Retinal pigment epithelial cell (primary cell): ENCODE measurements around the gene TMEM45B.
"Not testable (repeated sequence)": the region's sequence is repeated elsewhere in the genome, so short reads cannot be mapped to it uniquely, and the experiment has no call there.

Experiments
- DNase-seq: peaks from one replicate; pipeline ENCODE4 v3.0.0-alpha.2; 2010; ENCODE audit warnings: low read depth
- H3K4me3 ChIP-seq: 2 replicates; pipeline ENCODE4 v1.5.1; 2011; ENCODE audit warnings: mild to moderate bottlenecking, low read length, control low read depth, moderate library complexity
- TF ChIP-seq, protein P1 (sequence below): conservative IDR thresholded peaks from 2 replicates; pipeline ENCODE4 v1.5.1; 2011; ENCODE audit warnings: low read depth, low read length, control low read depth, inconsistent platforms

Gene TMEM45B

DNA sequence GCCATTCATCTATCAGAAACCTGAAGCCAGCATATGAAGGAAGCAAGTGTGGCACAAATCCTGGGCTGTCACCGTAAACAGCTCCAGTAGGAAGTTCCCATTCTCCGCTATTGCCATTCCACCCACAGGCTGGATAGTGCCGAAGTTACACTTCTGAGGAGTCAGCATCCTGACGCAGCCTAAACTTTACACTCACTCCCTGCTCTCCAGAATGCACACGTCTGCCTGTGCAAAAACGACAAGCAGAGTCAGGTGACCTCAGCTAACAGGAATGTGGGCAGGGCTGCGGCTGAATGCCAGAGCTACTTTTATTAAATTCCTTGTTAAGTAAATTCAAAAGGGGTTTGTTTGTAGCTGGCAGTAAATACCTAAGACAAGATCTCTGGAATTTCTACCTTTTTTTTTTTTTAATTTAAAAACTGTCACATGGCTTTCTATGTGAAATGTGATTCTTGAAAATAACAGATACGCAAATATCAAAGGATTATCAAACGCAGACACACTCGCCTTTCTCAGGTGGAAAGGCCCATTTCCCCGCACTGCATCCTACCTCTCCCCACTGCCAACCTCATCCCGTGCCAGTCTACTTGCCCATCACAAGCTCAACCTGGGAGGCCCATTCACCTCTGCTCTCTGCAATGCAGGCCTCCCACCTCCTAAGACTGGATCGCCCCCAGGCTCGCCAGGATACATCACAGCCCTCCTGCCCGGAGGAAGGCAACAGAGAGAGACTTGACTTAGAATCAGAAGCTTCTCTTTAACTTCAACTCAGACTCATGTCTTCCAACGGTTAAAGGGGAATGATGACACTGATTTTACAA lies 46.3 kb downstream of the TMEM45B start:
- peak; percentile 98 for DNase-seq
- H3K4me3 ChIP-seq: peak overlapping the region; percentile 38
- TF ChIP-seq, protein P1, sequence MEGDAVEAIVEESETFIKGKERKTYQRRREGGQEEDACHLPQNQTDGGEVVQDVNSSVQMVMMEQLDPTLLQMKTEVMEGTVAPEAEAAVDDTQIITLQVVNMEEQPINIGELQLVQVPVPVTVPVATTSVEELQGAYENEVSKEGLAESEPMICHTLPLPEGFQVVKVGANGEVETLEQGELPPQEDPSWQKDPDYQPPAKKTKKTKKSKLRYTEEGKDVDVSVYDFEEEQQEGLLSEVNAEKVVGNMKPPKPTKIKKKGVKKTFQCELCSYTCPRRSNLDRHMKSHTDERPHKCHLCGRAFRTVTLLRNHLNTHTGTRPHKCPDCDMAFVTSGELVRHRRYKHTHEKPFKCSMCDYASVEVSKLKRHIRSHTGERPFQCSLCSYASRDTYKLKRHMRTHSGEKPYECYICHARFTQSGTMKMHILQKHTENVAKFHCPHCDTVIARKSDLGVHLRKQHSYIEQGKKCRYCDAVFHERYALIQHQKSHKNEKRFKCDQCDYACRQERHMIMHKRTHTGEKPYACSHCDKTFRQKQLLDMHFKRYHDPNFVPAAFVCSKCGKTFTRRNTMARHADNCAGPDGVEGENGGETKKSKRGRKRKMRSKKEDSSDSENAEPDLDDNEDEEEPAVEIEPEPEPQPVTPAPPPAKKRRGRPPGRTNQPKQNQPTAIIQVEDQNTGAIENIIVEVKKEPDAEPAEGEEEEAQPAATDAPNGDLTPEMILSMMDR: no peak

DNA sequence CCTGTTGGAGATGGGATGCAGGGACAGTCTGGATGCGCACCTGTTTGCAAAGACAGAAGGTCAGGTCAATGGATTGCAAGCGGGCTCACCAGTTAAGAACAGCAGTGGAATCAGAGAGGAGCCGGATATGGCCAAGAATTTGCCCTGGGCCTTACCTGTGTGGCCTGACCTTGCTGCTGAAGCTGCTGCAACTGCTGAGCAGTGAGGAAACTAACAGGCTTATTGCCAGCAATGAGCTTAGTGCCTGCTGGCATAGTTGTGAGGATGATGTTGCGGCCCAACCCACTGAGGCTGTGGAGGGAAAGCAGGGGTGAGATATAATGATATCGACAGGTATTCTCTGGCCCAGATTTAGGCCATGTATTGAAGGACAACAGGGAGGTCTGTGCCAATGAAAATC lies 49.2 kb downstream of the TMEM45B start:
- TF ChIP-seq, protein P1: no peak
- H3K4me3 ChIP-seq: no peak overlapping the region
- no peak for DNase-seq

DNA sequence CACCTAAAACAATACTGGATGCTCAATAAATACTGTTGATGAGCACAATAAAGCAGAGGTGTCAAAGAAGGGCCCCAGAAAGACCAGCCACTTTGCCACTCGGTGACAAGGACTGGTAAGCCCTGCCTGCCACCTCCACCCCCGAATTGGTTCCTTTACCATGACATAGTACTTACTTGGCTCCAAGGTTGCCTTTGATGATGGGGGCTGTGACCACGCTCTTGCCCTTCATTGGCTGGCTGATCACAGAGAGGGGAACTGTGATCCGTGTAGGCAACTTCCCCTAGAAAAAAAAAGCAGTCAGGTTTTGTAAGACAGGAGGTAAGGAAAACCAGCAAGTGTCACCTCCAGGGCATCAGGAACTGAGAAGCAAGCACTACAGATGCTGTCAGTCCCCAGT lies 50.1 kb downstream of the TMEM45B start:
- no peak for DNase-seq
- TF ChIP-seq, protein P1: no peak
- H3K4me3 ChIP-seq: no peak overlapping the region

DNA sequence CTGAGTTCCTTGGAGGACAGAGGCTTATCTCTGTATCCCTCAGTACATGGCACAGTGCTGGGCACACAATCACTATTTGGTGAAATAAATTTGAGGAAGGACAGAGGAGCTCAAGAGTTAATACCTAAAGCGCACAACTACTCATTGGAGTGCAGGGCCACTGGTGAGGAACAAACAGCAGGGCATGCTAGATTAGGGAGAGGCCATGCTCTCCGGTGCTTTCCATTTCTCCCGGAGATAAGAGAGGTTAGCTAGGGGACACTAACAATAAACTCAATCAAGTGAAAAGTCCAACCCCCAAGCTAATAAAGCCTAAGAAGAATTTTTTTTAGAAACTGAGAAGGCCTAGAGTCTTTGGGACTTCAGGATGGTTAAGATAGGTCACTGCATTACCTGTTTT lies 50.7 kb downstream of the TMEM45B start:
- TF ChIP-seq, protein P1: no peak
- no peak for DNase-seq
- no peak overlapping the region for H3K4me3 ChIP-seq

DNA sequence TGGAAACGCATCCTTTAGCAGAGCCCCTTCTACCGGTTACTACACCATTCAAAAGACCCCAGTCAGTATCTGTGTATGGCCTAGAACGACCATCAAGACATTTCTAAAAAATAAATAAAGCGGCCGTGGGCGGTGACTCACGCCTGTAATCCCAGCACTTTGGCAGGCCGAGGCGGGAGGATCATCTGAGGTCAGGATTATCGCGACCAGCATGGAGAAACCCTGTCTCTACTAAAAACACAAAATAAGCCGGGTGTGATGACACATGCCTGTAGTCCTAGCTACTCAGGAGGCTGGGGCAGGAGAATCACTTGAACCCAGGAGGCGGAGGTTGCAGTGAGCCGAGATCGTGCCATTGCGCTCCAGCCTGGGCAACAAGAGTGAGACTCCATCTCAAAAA lies 53.0 kb downstream of the TMEM45B start:
- DNase-seq, H3K4me3 ChIP-seq: not testable (repeated sequence)

DNA sequence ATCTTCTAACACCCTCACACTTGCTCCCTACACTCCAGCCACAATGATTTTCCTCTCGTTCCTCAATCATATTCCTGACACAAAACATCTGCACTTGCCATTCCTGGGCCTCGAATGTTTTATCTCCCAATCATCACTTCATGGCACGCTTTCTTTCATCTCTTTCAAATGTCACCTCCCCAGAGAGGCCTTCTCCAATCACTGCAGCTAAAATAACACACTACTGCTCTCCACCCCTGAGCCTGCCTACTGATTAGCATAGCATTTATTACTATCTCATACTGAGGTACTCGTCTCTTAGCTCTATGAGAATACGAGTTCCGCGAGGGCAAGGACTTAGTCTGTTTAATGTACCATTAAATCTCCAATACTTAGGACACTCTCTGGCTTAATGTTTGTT lies 56.3 kb downstream of the TMEM45B start:
- TF ChIP-seq, protein P1: no peak
- no peak for DNase-seq
- H3K4me3 ChIP-seq: no peak overlapping the region

DNA sequence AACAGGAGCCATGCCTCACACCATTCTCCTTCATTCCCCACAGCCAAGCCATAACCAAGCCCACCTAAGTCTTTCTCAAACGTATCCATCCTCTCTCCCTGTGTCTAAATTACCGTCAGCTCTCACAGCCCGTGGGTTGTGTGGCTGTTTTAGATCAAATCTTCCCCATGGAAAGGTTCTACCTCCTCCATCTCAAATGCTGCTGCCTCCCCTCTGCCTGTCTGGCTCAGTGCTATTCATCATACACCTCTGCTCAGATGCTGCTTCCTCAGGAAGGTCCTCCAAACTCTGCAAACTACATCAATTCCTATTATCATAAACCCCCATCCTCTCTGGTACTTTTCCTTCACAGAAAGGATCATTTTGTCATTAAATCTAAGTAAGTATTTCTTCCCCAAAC lies 64.7 kb downstream of the TMEM45B start:
- DNase-seq: no peak
- TF ChIP-seq, protein P1: no peak
- no peak overlapping the region for H3K4me3 ChIP-seq
